Astrocyte (in vitro differentiated cells and primary cell): Measurements from ENCODE around the gene FRA10AC1.

ENCODE experiments used
- CTCF ChIP-seq: IDR thresholded peaks from 2 replicates; pipeline ENCODE4 v1.5.1; 2011; ENCODE audit warnings: low read depth, mild to moderate bottlenecking, inconsistent platforms, low read length, moderate library complexity; ENCODE audit not compliant: insufficient read depth
- EZH2 ChIP-seq: IDR thresholded peaks from 2 replicates; pipeline ENCODE4 v1.6.1; 2012; ENCODE audit warnings: mild to moderate bottlenecking, low read length, inconsistent platforms; ENCODE audit not compliant: insufficient read depth

- TF ChIP-seq CTCF = no peak
- TF ChIP-seq EZH2 = no peak
These were observed 20.2 kb upstream of the FRA10AC1 start for GRCh38 chr10:93722550-93722949.
